GM19238 (cell line): ENCODE measurements around the gene LCE2C.
"Not testable (repeated sequence)": the region's sequence is repeated elsewhere in the genome, so short reads cannot be mapped to it uniquely, and the experiment has no call there.

Experiments used
- DNase-seq: peaks from one replicate; pipeline ENCODE4 v3.0.0; 2011; ENCODE audit warnings: low spot score; ENCODE audit not compliant: insufficient read length

LCE2C gene, protein sequence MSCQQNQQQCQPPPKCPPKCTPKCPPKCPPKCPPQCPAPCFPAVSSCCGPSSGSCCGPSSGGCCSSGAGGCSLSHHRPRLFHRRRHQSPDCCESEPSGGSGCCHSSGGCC

DNA sequence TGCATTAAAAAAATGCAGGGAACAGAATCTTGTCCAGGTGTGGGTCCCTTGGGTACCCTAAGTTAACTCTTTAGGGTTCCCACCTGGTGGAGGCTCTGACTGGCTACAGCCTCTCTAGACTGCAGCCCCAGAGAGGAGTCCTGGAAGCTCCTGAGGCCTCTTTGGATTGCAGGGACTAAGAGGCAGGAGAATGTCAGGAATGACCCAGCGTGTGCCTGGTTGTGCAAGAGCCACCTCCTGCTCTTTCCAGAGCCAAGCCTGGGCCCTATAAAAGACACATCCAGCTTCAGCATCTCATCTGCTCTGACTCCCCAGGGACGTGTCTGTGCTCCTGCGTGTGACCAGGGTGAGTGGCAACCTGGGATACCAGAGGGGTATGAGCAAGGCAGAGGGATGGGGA lies at the start of gene LCE2C:
TSS of gene LCE2C (plus strand) at position 297 of the 400 bp plus-strand sequence. CDS start 737 bp downstream, outside the sequence.
- not testable (repeated sequence) for DNase-seq

DNA sequence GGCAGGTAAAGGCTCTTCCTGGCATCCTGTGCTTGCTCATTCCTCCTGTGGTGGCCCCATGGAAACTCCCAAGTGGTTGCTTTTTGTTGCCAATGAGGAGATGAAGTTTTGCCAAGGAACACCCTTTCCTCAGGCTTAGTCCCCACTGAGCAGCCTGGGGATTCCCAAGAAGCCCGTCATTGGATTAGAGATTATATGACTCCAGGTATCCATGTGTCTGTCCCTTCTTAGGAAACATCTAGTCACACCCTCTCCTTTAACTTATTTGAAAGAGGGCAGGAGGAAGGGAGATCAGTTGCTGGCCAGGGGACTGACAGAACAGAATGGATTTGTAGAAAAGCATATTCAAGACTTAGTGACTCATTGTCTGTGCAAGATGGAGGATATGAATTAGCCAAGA lies 48.3 kb upstream of the LCE2C start:
- DNase-seq, result no peak

DNA sequence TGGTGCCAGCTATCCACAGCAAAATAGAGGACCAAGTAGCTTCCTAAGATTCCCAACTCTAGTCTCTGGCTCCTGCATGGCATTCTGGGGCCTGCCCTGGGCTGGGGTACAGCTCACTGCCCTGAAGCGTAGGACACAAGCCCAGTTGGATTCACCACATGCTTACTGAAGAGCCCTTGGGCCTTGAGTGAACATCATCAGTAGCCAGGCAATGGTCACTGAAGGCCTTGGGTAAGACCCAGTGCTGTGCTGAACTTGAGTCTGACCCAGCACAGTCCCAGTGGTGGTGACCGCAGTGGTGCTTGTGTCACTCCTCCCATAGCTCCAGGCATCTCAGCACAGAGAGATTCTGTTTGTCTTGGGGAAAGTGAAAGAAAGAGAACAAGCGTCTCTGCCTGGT lies 44.5 kb upstream of the LCE2C start:
- no peak for DNase-seq

DNA sequence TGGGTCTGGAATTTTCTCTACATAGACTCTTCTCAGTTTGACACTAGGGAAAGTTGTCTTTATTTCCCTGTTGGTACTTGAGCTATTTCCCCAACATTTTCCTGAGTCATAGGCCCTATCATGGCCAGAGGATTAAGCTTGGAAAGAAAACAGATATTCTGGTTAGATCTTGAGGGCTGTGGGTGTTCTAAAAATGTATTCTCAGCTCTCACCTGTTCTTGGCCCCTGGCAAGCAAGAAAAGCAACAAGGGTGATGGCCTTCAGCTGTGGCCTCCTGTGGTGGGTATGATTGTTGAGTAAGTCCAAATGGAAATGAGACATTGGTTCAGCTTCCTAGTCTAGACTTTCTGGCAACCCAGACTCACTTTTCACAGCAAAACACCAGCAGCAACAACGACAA lies 34.7 kb upstream of the LCE2C start:
- DNase-seq, result no peak

DNA sequence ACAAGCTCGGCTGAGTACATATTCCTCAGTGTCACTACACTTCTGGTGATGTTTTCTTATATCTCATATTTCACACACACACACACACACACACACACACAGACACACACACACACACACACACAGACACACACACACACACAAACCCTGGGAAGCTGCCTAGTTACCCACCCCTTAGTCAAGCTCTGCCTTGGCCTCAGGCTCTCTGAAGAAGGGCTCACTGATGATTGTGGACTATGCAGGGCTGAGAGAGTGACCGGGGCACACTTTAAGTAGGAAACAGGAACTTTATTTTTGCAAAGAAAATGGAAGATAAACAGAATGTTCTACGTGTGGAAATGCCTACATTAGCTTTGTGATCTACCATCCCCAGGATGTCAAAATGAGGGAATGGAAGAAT lies 31.1 kb upstream of the LCE2C start:
- DNase-seq, result no peak

DNA sequence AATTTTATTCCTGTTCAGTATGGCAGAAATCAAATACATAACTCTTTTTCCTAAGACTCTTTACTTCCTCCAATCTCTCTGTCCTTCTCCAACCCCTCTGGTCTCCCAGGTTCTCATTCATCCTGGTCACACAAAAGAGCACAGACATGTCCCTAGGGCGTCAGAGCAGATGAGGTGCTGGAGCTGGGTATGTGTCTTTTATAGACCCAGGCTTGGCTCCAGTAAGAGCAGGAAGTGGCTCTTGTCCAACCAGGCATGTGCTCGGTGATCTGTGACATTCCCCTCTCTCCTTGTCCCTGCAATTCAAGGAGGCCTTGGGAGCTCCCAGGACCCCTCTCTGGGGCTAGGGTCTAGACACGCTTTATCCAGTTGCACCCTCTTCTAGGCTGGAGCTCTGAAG lies 29.9 kb upstream of the LCE2C start:
- DNase-seq, result no peak

DNA sequence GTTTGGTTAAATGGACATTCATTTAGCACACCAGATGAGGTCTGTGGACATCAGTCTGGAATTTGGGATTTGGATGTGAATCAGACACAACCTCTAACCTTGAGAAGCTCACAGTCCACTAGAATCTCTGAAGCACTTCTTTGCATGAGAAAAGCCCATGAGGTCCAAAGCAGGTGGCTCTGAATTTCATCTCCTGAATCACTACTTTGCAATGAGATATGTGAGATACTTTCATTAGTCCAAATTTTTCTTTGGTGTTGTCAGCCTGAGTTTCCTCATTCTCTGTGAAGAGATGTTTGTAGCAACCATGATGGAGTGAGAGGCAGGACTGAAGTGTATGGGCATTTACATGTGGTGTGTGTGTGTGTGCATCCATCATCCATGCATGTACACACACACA lies 28.4 kb upstream of the LCE2C start:
- no peak for DNase-seq

DNA sequence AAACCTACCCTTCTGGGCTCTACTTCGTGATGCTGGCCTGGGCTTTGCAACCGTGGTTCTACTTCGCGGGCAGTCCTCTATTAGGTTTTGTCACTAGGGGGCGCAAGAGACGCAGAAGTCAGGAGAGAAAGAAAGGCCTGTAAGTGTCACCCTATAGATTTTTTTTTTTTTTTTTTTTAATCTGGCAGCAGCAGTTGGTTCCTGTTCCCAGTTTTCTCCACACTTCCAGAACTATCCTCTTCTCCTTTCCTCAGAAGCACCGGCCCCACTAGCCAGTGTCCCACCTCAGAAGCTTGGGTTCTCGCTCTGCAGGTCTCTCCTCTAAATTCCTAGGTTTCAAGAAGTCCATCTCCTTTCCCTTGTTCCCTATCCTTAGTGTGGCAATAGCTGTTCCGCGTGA lies 21.0 kb upstream of the LCE2C start:
- peak; percentile 39 for DNase-seq

DNA sequence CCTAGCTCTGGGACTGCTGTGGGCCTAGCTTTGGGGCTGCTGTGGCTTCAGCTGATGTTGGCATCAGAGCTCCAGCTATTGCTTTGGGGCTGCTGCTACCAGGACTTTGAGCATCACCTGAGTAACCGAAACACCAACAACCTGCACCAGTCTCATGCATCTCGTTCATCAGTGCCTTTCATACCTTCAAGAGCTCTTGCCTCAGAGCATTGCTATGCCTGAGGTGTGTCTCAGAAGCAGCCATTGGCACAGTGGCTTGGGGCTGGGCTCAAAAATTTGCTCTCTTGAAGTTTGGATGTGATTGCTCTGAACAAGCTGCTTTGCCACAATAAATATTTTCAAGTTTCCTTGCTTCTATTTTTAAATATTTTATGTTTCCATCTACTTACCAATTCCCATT lies 18.6 kb upstream of the LCE2C start:
- no peak for DNase-seq

DNA sequence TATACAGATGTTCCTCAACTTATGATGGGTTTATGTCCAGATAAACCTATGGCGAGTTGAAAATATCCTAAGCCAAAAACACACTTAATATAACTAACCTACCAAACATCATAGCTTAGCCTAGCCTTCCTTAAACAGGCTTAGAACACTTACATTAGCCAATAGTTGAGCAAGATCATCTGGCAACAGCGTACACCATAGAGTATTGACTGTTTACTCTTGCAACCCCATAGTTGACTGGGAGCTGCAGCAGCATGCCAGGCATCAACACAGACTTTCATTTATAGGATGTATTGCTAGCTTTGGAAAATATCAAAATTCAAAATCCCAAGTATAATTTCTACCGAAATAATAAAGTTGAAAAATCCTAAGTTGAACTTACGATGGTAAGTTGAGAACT lies 17.4 kb upstream of the LCE2C start:
- no peak for DNase-seq

DNA sequence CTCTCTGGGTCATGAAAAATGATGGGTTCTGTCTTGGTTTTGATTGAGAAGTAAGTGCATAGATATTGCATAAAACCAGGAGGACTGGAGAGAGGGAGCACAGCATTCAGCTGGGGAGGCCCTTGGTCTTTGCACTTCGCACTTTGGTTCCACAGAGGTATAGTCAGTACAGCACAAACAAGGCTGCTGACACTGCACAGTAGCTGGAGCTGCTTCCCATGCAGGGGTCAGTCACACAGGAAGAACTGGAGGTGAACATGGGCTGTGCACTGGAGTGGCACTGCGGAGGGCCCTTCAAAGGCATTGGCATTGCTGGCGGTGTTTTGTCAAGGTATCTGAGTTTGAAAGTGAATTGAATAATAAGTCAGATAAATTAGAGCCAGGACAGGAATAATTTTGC lies 16.4 kb upstream of the LCE2C start:
- no peak for DNase-seq

DNA sequence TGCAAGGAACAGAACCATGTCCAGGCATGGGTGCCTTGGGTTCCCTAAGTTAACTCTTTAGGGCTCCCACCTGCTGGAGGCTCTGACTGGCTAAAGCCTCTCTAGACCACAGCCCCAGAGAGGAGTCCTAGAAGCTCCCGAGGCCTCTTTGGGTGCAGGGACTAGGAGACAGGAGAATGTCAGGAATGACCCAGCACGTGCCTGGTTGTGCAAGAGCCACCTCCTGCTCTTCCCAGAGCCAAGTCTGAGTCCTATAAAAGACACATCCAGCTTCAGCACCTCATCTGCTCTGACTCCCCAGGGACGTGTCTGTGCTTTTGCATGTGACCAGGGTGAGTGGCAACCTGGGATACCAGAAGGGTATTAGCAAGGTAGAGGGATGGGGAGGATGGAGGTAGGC lies 12.0 kb upstream of the LCE2C start, which contains the start of gene LCE2D:
TSS of gene LCE2D (plus strand) at position 283 of the 400 bp plus-strand sequence. CDS start 726 bp downstream, outside the sequence.
- no peak for DNase-seq

DNA sequence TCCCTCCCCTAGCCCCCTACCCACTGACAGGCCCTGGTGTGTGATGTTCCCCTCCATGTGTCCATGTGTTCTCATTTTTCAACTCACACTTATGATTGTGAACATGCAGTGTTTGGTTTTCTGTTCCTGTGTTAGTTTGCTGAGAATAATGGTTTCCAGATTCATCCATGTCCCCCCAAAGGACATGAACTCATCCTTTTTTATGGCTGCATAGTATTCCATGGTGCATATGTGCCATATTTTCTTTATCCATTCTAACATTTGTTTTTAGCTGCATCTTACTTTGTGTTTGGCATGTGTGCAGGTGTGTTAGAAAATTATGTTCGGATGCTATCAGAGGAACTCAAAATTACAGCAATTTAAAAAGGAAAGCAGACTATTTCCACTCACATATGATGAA lies 8.9 kb upstream of the LCE2C start:
- not testable (repeated sequence) for DNase-seq

DNA sequence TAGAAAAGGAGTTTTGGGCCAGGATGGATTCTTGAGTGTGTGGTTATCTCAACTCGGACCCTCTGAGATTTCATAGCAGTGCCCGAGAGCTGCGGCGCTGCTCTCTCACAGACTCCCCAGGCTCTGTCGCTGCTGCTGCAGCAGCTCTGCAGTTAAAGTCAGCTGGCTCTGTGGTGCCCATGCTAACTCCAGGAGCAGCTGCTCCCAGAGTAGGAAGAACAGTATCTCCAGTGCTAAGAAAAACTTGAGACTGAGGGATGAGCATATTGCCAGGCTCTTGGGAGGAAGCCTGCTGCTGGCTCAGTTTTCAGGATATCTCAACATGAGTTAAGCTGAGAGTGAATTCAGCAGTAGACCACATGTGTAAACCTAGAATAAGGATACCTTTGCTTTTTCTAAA lies 7.4 kb upstream of the LCE2C start:
- no peak for DNase-seq

DNA sequence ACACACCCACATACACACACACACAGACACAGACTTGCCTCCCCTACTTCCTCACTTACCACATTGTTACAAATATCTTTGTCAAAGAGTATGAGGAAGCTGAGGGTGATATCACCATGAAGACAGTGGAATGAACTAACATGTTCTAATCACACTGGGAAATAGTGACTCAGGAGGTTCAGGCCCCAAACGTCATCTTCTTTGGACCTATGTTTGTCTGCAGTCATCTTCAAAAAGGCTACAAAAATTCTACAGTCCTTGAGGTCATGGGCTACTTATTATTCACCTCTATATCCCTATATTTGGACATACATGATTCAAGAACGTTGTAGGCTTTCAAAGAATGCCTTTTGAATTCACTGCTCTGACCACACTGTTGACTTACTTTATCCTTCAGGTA lies 2.1 kb upstream of the LCE2C start:
- no peak for DNase-seq

DNA sequence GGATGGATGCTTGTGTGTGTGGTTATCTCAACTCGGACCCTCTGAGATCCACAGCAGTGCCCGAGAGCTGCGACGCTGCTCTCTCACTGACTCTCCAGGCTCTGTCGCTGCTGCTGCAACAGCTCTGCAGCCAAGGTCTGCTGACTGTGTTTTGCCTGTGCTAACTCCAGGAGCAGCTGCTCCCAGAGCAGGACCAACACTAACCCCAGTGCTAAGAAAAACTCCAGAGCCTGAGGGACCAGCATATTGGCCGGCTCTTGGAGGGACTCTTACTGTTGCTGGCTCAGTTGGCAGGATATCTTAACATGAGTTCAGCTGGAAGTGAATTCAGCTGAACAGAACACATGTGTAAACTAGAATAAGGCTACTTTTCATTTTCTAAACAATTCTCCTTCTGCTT lies 4.4 kb downstream of the LCE2C start:
- no peak for DNase-seq

DNA sequence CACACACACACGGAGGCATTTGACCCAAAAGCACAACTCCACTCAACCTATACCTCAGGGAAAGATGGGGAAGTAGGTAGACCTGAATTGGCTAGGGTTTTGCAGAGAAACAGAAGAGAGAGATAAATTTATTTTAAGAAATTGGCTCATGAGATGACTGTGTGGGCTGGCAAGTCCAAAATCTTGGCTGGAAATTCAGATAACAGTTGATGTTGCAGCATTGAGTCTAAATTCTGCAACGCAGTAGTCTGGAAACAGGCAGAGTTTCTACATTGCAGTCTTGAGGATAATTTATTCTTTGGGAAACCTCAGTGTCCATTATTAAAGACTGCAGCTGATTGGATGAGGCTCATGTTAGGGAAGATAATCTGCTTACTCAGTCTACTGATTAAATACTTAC lies 6.5 kb downstream of the LCE2C start:
- no peak for DNase-seq

DNA sequence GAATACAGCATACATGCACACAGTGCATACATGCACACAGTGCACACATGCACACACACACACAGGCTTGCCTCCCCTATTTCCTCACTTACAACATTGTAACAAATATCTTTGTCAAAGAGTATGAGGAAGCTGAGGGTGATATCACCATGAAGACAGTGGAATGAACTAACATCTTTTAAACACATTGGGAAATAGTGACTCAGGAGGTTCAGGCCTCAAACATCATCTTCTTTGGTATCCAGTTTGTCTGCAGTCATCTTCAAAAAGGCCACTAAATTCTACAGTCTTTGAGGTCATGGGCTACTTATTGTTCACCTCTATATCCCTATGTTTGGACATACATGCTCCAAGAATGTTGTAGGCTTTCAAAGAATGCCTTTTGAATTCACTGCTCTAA lies 8.8 kb downstream of the LCE2C start:
- DNase-seq, result no peak

DNA sequence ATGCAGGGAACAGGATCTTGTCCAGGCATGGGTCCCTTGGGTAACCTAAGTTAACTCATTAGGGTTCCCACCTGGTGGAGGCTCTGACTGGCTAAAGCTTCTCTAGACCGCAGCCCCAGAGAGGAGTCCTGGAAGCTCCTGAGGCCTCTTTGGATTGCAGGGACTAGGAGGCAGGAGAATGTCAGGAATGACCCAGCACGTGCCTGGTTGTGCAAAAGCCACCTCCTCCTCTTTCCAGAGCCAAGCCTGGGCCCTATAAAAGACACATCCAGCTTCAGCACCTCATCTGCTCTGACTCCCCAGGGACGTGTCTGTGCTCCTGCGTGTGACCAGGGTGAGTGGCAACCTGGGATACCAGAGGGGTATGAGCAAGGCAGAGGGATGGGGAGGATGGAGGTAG lies 10.7 kb downstream of the LCE2C start, which contains the start of gene LCE2B:
TSS of gene LCE2B (plus strand) at position 301 of the 400 bp plus-strand sequence. CDS start 721 bp downstream, outside the sequence.
- not testable (repeated sequence) for DNase-seq

DNA sequence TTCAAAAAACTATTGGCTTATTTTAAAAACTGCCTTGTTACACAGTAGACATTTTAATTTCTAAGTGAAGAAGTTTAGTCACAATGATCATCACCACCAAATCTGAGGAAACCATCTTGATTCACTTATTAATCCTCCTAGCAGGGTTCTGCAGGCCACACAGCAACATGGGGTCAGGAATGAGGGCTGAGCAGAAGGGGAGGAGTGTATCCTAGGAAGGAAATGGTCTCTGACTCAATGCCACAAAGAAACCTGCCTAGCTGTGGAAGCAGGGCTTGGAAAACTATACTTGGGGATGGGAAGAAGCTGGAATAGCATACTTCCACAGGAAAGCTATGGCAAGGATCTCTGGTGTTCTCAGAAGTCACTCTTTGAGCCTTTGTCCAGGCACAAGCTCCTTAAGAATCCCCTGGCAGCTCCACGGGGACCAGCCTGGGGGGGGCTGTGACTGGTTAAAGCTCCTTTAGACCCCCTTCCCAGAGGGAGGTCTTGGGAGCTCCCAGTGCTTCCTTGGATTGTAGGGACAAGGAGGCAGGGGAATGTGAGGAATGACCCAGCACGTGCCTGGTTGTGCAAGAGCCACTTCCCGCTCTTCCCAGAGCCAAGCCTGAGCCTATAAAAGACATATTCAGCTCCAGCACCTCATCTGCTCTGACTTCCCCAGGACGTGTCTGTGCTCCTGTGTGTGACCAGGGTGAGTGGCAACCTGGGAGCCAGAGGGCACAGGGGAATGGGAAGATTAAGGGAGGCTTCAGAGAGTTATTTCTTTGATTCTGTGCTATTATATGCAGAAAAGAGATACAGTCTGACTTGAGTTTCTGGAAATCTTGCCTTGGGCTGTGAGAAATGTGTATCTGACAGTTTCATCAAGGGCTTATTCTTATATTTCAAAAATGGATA lies 22.9 kb downstream of the LCE2C start, which contains the start of gene LCE2A:
TSS of gene LCE2A (plus strand) at position 645 of the 900 bp plus-strand sequence. CDS start 557 bp downstream, outside the sequence.
- DNase-seq, result no peak

DNA sequence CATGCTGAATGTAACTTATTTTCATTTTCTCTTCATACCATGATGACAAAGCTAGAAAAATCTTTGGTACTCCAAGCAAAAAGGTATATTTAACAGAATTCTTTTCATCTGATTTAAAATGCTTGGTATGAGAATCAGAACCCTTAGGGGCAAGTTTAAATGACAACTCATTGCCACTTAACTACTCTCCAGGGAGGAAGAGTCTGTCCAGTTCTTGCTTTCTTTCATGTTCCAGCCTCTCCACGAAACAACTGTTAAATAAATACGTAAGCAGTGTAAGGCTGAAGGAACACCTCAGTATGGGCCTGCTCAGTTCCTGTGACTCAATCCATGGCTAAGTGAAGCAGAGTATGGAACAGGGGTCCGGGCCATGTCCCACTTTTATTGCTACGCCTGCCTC lies 24.7 kb downstream of the LCE2C start:
- no peak for DNase-seq

DNA sequence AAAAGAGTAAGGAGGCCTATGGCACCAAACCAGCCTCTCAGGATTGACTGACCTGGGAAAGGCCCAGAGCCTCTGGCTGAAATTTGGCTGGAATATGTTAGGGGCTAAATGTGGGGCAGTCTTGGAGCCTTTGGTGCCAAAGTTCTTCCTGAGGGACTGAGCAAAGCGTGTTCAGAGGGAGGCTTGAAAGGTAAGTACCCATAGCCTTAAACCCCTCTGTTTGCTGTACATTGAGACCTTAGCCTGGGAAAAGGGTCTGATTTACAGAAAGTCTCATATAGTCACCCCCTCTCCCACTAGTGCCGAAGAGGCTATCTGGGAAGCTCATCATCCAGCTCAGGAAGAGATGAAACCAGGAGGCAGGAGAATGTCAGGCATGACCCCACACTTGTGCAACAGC lies 32.8 kb downstream of the LCE2C start, which contains the start of gene LCE4A:
TSS of gene LCE4A (plus strand) at position 301 of the 400 bp plus-strand sequence. CDS start 916 bp downstream, outside the sequence.
- DNase-seq, result no peak

DNA sequence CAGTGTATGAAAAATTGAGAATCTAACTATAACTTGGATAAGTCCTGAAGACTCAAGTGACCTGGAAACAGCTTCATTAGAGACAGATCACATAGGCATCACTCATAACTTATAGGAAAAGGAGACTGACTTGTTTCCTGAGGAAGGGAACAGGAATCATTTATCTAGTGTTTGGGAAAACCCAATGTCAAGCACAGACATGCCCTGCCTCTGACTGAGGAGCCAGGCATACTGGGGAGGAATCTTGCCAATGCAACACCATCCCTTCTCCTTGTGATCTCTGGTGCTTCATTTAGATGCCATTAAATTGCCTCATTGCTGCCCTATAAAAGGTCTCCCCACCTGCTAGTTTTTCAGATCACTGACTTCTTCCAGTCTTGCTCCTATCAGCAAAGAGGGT lies 43.2 kb downstream of the LCE2C start:
- no peak for DNase-seq
